Activated CD8-positive, alpha-beta memory T cell treated with anti-CD3 and anti-CD28 coated beads, Interleukin-2, amount 50 U/mL, for 4 hours (primary cell): ENCODE data around the gene EEFSEC.

Experiments used
- DNase-seq: peaks from one replicate; pipeline ENCODE4 v3.0.0-alpha.2; 2020

EEFSEC gene

DNA sequence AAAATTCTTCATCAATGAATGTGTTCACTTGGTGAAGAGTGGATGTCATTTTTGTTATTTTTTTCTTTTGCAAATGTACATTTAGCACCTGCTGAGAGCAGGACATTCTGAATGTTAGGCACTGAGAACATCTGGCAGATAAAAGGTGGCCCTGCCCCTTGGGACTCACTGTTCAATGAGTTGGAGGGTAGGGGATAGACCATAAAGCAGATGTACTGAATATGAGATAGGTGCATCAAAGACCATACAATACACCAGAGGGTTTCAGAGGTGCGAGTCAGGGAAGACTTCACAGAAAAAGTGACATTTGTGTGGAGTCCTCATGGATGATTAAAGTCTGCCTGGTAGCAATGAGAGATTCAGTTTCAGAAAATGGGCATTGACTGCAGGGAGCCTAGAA, 34.2 kb downstream of the EEFSEC start:
- no peak for DNase-seq

DNA sequence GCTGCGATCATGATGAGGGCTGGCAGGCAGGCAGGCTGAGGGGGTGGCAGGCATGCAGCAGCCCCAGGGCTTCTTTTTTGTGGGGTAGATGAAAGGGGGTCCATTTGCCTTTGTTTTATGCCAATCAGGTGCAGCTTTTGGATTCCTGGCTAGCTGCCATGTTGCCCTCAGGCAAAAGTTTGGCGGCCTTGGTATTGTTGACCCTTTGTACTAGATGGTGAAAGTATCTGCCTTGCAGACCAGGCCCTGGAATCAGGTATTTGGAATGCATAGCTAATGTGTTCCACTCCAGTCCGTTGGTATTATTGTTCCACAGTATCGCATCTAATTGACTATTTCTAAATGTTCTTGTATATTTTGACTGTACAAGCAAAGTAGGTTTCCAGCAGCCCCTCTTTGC, 35.0 kb downstream of the EEFSEC start:
- DNase-seq = no peak

DNA sequence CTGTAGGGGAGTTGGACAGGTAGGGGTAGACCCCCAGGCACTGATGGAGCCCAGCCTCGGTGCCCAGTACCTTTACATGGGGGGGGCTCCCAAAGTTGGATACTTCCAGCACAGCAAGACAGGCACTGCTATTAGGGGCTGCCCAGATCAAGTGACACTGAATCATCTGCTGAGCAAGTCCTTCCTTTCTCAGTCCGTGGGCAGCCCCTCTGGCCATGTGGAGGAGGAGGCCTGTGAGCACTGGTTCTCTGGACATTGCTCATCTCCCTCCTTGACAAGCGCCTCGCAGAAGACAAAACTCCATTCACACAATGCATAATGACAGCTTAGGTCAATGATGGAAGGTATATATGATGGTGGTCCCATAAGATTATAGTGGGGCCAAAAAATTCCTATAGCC, 35.7 kb downstream of the EEFSEC start:
- no peak for DNase-seq

DNA sequence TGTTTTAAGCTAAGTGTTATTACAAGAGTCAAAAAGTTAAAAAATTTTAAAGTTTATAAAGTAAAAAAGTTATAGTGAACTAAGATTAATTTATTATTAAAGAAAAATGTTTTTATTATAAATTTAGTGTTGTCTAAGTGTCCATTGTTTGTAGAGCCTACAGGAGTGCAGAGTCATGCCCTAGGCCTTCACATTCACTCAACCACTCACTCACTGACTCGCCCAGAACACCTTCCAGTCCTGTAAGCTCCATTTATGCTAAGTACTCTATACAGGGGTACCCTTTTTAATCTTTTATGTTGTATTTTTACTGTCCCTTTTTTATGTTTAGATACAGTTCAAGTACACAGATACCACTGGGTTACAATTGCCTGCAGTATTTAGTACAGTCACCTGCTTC, 37.2 kb downstream of the EEFSEC start:
- DNase-seq = no peak

DNA sequence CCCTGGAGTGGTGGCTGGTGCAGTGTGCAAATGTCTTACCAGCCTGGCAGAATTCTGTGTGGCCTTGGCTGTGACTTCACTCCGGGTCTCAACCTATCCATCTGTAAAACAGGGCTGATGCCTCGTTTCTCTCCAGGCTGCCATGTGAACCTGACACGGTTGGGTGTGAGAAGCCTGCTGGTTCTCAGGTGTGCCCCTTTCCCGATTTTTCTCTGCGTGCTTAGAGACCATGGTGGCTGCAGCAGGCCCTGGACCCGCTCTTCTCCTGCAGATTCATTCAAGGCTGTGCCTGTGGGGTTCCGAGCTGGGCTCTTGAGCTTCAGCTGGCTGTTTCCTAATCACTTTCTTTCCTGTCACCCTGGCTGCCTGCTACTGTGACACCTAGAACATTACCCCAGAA, 38.9 kb downstream of the EEFSEC start:
- no peak for DNase-seq

DNA sequence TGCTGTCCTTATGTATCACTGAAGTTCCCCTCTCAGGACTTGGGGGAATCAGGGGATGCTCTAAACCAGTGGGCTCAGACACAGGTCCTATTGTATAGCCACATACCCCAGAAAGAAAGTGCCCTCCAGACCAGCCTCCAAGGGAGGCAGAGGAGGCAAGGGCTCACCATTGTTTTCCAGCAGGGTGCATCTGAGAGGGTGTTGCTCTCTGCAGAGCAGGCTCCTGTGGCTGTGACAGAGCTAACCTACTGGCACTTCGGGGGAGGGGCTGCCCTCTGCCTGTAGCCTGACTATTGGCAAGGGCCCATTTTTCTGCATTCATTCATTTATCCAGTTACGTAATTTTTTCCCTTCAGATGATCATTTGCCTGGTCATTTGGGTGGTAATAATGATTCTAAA, 39.9 kb downstream of the EEFSEC start:
- DNase-seq = no peak

DNA sequence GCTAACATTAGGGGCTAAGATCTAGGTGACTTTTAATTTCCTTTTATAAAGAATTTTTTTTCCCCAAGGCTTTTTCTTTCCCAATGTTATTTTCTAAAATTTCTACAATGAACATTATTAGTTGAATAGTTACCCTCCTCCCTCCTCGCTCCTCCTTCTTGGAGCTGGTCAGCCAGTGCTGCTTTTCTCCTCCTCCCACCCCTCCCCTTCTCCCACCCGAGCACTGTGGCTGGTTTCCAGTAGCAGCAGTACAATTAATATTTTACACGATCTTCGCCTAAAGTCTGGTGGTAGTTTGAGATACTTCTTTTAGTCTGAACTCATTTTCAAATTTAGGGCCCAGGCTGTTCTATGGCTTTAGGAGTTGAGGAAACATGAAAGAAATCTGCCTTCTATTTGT, 41.6 kb downstream of the EEFSEC start:
- DNase-seq = no peak

DNA sequence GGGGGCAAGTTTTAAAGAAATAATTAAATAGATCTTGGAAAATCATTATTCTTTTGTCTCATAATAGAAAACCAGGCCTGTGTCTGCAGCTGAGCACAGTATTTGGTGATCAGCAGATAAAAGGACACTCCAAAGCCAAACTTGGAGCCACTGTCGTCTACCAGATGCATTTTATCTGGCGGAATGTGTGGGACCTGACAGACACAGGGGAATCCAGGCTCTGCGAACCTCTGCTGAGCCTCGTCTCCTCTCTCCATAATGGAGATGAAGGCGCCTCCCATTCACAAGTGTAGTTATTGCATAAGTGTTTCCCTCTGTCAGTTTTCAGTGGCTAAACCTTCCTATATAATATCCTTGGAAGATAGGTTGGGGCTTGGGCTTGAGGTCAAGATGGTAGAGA, 42.1 kb downstream of the EEFSEC start:
- no peak for DNase-seq

DNA sequence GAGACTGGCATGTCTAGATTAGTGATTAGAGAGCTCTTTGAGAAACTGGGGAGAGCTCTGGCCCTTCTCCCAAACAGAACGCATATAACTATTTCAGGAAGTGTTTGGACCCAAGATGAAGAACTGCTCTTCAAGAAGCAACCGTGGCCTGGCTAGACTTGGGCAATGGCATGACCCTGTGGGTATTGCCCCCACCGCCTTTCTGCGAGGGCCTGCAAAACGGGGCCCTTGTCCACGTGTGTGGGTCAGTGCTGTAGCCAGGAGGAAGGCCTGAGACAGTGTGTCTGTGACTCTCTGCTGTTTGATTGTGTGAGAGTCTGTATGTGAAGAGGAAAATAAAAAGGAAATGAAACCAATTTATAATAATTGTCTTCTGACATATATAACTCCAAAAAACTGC, 42.5 kb downstream of the EEFSEC start:
- DNase-seq = no peak

DNA sequence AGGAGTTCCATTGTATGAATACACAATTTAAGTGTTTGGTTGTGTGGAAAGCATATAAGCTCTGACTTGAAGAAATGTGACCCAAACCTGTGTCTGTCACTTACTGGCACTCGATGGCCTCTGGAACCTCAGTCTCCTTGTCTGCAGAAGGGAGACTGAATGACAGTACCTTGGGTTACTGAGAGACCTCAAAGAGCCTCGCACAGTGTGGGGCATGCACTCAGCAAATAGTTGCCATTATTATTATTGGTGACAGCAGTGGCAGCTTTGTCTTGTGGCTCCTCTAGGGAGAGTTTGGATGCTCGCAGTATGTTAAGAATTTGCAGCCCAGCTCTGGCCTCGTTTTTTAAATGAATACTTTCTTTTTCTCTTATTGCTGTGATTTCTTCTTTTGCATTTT, 43.4 kb downstream of the EEFSEC start:
- no peak for DNase-seq

DNA sequence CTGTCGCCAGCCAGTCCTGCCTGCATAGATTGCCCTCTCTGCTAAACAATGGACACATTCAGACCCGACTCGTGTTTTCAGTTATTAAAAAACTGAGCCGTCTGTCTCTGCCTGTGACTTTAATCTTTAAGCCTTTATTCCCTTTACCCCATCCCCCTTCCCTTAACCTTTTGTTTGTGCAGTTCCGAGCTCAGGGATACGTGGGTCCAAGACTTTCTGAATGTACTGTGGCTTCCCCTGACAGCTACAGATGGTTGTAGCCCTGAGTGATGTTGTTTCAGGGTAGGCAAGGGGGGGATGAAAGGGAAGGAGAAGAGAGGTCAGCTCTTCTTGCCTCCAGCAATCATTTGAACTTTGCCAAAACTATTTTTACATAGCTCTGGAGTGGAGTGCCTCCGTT, 44.6 kb downstream of the EEFSEC start:
- DNase-seq = no peak

DNA sequence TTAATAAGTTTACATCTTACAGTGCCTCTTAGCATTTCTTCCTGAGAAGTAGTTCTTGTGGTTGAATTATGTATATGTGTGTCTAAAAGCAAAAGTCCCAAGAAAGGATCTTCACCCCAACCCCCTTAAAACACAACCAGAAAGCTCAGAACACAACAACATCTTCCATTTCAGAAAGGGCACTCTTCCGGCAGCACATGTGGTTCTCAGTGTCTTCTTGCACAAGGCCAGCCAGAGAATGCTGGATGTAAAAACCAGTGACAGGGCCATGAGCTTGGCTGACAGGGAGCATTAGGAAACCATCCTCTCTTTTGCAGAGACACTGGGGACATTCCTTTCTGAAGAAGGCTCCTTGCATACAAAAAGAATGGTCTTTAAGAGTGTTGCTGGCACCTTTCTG, 45.0 kb downstream of the EEFSEC start:
- no peak for DNase-seq

DNA sequence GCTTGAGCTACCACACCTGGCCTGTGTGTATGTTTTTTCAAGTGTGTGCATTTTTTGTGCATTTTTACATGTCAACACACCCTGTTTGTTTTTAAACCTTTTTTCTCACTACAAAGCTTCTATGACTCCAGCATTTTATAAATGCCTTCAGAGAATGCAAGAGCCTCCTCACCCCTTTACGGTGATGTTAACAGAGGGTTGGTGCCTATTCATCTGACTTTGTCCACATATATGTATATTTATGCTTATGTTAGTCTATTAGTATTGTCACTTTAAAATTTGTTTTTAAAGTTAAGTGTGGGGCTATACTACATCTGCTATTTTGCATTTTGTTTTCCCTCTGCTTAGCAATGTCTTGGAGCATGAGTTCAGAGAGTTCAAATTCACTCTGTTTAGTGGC, 45.8 kb downstream of the EEFSEC start:
- no peak for DNase-seq

DNA sequence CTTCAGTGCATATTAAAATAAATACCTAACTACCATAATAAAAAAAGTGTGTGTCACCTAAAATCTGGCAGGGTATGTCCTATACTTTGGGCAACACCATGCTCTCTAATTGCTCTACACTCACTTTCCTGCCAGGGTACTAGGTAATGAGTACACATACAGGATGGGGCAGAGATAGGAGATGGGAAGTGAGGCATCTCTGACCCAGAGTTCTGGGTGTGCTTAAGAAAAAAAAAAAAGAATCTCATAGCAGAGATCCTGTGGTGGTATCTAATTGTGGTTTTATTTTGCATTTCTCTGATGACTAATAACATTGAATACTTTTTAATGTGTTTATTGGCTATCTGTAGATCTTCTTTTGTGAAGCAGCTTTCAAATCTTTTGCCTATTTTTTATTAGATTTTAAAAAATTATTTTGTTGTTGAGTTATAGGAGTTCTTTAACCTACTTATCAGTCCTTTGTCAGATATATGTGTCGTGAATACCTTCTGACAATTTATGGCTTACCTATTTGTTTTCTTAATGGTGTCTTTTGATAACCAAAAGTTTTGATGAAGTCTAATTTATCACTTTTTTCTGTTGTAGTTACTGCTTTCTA, 48.0 kb downstream of the EEFSEC start:
- DNase-seq = no peak

DNA sequence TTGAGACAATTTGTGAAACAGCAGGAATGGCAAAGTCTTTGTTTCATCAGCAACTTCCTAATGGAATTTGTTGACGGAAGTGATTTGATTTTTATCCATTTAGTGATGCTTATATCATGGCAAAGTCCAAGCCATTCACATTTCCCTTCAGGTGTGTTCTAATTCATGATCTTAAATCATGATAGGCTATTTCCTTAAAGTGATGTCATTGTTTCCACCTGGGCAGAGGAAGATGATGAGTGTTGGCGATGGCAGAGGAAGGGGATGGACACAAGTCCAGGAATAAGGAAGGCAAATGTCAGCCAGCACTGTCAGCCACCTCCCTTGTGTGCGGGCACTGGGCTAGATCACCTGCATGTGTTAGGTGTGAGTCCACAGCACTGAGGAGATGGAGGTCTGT, 49.9 kb downstream of the EEFSEC start:
- no peak for DNase-seq

DNA sequence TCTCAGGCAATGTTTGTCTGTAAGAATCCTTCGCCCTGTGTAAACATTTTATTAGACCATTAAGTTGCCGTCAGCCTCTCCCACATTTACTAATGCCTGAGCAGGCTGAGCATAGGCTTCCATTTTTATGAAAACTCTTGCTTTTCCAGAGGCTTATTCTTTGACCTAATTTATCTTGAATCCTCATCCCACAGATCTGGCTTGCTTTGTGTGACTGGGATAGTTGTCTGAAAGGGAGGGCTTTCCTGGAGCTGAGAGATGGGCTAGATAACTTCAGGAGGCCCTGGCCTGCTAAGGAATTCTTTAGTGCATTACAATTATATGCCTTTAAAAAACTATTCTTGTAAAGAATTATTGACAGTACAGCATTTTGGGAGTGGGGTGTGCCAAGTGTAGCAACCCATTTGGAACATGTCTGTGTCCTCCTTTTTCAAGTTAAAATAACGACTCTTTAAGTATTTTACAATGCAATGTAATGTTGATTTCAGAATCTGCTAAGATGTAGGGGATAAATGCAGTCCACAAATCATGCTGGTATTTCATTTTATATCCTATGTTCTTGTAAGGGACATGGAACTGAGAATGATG, 52.4 kb downstream of the EEFSEC start:
- no peak for DNase-seq

DNA sequence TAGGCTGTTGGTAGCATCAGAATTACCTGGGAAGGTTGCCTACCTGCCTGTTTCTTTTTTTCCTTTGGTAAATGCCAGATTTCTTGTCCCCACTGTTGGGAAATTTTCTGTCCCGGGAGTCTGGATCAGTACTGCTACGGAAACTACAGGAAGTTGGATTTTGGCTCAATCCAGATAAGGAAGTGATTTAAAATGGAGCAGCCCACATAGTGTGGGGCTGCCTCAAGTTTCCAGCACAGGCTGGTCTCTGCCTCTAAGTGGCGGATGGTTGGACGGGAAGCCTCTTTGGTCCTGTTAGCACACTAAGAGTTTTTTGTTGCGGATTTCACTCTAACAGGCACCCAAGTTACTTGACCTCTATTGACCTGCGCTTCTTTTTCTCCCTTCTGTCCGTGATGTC, 54.7 kb downstream of the EEFSEC start:
- no peak for DNase-seq

DNA sequence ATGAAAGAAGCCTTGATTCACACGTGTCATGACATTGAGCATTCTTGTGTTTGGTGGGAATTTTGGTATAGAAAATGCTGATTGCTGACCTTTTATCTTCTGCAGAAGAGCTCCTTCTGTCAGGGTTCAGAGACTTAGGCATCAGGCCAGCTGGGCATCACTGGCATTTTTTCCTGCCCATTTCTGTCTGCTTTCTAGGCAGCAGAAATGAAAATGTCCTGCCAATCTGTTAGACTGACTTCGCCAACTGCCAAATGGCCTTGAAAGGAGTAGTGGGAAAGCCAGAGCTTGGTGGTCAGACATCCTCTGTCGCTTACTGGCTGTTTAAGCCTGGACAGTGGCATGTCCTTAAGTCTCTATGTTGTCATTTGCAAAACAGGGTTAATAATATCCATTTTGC, 57.4 kb downstream of the EEFSEC start:
- no peak for DNase-seq

DNA sequence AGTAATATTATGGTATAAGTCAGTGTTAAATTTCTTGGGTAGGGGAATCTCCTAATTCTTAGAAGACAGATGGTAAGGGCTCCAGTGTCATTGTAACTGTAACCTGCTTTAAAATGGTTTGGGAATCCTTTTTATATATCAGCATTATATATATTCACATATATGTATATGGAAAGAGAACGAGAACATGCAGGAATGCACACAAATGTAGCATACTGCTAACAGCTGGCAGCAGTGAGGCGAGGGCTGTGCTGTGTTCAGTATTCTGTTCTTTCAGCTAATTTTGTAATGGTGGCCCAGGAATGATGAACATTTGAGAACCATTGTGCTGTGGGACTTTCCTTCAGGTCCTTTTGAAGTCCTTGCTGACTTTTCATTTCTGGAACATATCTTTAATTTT, 60.8 kb downstream of the EEFSEC start:
- DNase-seq = no peak

DNA sequence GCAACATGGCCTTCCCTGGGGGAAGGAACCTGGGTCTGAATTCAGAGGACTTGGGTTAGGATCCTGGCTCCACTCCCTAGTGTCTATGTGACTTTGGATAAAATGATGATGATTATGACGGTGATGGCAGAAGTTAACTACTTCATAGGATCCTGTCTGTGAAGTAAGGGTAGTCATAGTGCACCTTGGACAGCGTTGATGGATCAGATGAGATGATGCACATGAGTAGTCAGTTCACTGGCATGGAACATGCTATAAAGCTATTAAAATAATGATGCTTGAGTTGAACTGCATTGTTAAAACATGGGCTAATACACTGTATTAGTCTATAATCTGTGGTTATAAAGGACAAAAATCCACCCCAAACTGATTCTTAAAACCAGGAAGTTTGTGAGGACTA, 62.0 kb downstream of the EEFSEC start:
- no peak for DNase-seq

DNA sequence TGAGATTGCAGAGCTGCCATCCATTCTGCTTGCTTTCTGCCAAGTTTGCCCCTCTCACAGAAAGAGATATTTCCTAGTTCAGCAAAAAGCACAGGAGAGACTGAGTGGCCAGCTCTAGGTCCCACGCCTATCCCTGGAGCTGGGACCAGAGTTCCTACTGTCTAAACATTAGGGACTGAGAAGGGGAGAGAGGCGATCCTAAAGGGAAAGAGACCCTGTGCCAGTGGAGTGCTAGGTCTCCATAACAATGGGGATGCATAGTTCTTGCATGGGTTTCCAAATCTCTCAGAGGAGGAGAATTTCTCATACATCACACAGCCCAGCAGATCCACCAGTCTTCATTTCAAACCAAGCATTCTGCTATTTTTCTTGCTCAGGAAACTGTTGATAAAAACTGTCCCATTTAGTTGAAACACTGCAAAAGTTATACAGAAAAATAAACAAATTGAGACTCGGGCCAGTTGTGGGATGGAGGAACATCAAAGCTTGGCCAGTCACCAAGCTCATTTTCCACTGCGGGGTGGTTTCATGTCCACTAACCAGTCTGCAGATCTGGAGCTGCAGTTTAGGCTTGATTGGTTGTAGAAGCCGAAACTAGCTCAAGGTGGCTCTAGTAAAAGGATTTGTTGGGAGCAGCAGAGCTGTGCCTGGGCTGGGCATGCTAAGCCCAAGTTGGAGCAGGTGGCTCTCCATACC, 62.7 kb downstream of the EEFSEC start:
- no peak for DNase-seq

DNA sequence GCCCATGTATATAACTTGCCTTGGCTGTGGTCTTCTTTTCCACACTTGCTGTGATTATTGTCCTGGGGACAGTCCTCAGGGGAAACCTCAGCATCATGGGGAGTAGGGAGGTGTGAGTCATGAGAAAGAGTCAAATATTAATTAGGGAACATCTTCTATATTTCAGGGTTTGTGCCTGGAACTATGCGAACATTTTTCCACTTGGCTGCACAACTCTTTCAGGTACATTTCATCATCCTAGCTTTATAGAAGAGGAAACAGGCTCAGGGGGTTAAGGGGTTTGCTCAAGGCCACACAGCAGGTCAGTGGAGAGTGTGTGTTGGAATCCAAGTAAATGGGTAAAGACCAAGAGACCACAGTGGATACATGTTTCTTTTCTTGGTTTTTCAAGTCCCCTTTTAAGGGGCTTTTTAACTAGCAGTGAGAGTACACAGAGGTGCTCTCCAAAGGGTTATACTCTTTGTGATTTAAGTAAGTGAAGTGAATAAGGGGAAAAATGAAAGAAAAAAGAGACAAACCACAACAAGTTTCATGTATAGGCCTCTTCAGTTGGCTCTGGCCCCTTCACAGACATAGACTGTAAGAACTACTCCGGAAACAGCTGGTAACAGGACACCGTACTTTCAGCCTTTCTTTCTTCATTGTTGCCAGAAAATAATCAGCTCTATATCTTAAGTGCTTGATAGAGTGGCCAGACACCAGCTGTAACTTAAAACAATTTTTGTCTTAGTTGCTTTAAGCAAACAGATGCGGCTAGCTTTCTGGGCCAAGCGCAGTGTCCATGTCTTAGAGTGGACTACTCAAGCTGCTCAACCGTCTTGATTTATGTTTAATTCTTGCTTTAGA, 64.6 kb downstream of the EEFSEC start:
- no peak for DNase-seq

DNA sequence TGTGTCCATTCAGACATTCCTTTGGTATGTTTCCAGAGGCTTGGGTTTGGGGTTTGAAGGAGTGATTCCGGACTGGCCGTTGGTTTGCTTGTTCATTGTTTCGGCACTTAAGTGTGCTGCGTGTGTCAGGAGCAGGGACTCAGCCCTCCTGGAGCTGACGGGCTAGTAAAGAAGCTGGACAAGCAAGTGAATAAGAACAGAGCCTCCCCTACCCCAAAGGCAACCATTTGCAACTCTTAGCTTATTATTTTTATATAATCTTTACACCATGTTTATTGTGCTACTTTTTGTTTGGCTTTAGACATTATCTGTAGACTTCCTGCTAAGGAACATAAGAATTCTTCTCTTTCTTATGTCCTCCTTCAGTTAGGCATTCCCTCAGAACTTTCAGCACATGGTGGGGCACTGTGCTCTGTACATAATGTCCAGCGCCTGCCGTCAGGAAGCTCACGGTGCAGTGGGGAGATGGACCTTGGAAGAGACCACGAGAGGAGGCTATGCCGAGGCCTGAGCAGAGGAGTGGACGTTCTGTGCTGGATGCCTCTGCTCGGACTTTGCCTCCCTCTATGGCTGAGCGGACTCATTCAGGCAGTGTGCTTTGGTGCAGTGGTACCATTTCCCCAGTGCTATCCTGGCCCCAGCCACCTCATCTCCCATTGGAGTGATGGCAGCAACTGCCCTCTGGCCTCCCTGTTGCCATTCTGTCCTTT, 65.4 kb downstream of the EEFSEC start:
- DNase-seq = no peak
